Activated CD4-positive, alpha-beta T cell treated with anti-CD3 and anti-CD28 coated beads, Interleukin-10, Interleukin-2, amounts not matched to agents 100 ng/mL and 50 ng/mL, durations not matched to agents 16 hours and 8 hours (primary cell): ENCODE measurements around the gene AKAP13.
"Not testable (repeated sequence)": the region's sequence is repeated elsewhere in the genome, so short reads cannot be mapped to it uniquely, and the experiment has no call there.

Experiments
- DNase-seq: peaks from one replicate; pipeline ENCODE4 v3.0.0-alpha.2; 2020

Gene AKAP13

DNA sequence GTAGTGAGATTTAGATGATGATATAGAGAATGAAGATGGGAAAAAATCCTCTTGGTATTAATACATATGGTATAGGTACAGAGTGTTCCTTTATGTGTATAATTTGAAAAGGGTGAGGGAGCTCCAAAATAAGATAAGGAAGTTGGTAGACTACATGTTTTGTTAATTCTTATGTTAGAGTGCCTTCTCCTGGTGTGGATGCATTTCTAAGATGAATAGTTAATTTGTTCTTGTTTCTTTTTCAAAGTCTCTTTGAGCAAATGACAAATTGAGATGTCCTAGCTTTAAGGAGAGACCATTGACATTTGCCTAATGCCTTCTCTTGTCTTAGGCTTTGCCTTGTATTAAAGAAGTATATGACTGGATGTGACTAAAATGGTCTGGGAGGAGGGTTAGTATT lies 34.1 kb downstream of the AKAP13 start:
- peak; percentile 22 for DNase-seq

- no peak for DNase-seq
Observed at GRCh38 chr15:85414991-85415390, 34.6 kb downstream of the AKAP13 start.

DNA sequence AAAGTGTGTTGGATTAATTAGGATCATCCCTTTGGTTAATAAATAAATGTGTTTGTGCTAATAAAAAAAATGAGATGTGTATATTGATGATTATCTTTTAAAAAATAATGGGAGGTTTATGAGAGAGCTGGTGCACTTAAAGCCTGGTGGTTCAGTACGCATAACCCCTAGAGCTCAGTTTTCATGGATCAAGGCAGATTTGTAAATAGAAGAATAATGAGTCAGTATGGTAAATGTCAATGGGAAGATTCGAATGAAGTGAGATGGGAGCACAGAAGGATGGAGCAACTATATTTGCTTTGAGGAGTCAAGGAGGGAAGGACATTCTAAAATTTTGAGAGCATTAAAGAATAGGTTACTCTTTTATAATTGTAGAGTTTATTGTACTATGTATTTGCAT lies 35.4 kb downstream of the AKAP13 start:
- DNase-seq = no peak

- DNase-seq = no peak
Observed at GRCh38 chr15:85417276-85417675, 36.9 kb downstream of the AKAP13 start.

- DNase-seq = peak; percentile 31
Observed at GRCh38 chr15:85419161-85419560, 38.8 kb downstream of the AKAP13 start.

- DNase-seq = no peak
Observed at GRCh38 chr15:85421116-85421925, 40.9 kb downstream of the AKAP13 start.

DNA sequence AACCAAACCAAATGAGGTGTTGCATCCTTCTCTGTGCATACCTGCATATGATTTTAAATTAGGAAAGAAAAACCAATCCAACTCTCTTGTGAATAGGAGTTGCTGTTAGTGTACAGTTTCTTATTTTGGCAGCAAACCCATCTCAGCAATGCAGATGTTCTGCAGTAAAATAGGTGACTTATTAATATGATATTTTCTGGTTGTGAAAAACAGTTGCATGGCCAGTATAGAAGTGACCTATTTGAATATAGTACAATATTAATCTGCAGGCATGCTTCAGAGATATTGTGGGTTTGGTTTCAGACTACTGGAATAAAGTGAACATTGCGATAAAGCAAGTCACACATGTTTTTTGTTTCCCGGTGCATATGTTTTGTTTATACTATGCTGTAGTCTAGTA lies 42.2 kb downstream of the AKAP13 start:
- no peak for DNase-seq

- no peak for DNase-seq
Observed at GRCh38 chr15:85423256-85423655, 42.9 kb downstream of the AKAP13 start.

DNA sequence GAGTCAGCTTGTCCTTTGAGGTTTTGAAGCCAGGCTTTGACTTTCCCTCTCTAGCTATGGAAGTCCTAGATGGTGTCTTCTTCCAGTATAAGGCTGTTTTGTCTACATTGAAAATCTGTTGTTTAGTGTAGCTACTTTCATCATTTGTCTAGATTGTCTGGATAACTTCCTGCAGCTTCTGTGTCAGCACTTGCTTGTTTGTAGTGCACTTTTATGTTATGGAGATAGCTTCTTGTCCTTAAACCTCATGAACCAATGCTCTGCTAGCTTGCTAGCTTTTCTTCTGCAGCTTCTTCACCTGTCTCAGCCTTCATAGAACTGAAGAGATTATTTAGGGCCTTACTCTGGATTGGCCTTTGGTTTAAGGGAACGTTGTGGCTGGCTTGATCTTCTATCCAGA lies 43.8 kb downstream of the AKAP13 start:
- DNase-seq = no peak

- no peak for DNase-seq
Observed at GRCh38 chr15:85426481-85426880, 46.1 kb downstream of the AKAP13 start.

GRCh38 chr15:85427286-85428028 lies 47.1 kb downstream of the AKAP13 start:
- DNase-seq = no peak

GRCh38 chr15:85429522-85429921 lies 49.1 kb downstream of the AKAP13 start:
- no peak for DNase-seq

GRCh38 chr15:85430406-85431204 lies 50.2 kb downstream of the AKAP13 start:
- peak; percentile 46 for DNase-seq

- DNase-seq = no peak
Observed at GRCh38 chr15:85439996-85440395, 59.6 kb downstream of the AKAP13 start.

DNA sequence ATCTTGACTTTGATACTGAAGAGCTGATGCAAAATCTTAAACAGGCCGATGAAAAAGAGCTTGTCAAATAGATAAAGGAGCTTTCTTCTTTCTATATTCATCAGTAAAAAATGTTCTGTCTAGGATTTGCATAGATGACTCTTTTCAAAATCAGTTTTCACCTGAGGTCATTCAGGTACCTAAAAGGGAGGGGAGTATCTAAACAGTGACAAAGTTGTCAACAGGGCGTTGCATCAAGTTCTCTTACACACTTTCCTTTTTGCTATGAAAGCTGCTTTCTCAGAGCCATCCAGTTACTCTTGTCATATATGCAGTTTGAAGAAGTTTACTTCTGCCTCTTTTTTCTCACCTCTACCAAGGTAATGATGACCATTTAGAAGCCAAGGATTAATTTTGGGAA lies 60.0 kb downstream of the AKAP13 start:
- DNase-seq = no peak

GRCh38 chr15:85441854-85442253 lies 61.5 kb downstream of the AKAP13 start:
- not testable (repeated sequence) for DNase-seq

DNA sequence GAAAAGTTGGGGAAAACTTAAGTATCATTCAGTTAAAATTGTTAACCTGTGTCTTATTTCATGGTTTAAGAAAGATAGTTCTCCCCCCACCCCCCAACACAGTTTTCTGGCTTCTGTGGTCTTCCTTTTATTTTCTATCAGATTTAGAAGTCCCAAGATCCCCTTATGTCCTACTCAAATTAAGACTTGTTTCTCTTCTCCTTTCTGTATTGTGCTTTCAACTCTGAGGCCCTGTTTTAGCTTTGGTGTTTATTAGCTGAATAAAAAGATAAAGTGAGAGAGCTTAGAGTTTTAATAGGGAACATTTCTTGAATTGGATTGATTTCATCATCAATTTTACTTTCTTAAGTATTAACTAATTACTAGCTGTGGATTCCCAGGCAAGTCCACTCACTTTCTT lies 62.6 kb downstream of the AKAP13 start:
- DNase-seq = no peak

- DNase-seq = peak; percentile 64
Observed at GRCh38 chr15:85443593-85444087, 63.2 kb downstream of the AKAP13 start.

- no peak for DNase-seq
Observed at GRCh38 chr15:85444122-85444745, 63.8 kb downstream of the AKAP13 start.

DNA sequence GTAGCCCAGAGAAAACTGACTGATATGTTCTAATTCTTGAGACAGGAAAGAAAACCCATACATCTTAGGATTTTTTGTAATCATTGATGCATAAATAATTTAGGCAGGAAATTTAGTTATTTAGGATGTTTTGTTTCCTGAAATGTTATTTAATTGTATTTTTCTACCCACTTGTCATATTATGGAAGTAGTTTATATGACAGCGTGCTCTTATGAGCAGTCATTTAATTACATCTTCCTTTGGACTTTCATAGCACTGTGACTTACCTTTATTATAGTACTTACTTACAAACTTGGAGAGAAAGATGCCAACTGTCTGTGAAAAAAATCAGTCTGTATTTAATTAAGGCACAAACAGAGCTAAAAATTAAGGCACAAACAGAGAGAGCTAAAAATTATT lies 65.0 kb downstream of the AKAP13 start:
- DNase-seq = no peak

DNA sequence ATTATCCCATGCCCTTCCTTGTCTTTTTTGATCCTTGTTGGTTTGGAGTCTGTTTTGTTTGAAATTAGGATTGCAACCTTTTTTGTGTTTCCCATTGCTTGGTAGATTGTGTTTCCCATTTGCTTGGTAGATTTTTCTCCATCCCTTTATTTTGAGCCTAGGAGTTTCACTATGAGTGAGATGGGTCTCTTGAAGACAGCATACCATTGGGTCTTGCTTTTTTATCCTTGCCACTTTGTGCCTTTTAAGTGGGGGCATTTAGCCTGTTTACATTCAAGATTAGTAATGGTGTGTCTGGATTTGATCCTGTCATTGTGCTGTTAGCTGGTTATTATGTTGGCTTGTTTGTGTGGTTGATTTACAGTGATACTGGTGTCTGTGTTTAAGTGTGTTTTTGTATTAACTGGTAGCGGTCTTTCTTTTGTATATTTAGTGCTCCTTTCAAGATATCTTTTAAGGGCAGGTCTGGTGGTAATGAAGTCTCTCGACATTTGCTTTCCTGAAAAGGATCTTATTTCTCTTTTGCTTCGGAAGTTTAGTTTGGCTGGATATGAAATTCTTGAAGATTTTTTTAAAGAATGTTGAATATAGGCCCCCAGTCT lies 70.8 kb downstream of the AKAP13 start:
- no peak for DNase-seq

DNA sequence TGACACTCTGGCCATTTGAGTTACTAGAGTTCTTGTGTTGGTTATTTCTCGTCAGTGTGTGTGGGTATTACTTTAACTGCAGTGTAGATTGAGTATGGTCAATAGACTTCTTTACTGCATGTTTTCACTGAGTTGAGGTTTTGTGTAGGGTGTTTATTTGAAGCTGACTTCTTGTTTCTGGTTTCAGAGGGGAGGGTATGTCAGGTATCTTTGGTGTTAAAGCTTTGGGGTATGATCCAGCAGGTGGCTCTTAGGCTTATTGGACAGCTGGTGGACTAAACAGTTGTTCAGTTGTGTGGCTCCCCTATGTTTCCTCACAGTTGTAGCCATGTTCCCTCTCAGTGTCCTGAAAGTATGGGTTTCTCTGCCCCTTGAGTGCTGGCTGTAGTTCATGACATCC lies 72.0 kb downstream of the AKAP13 start:
- DNase-seq = no peak
